ENCODE data around the gene PRKRA. TPM values are rescaled to one million over a fixed set of nuclear protein-coding genes. Genes with fewer than 3 reads are reported as not detected.

The PRKRA gene
- total and polyA plus RNA-seq, 4 donors = 8.3 to 28.1 (median 13.4) TPM

GRCh38 chr2:178414266-178415247, 36.4 kb downstream of the PRKRA start:
- no peaks in the 10 kb centered on the region for H3K36me3 ChIP-seq (ENCODE audit: control insufficient read depth in 4 of 4, insufficient read depth in 3 of 4, low read depth in 1 of 4, low read length in 3 of 4)
- DNase-seq (ENCODE audit: low spot score) = peak; percentile 81
- peak overlapping the region; percentile 67 to 81 (median 75) for H3K4me3 ChIP-seq (ENCODE audit: low read depth in 1 of 3, low read length in 3 of 3)
- TF ChIP-seq HNF4A (conservative IDR thresholded peaks at IDR 0.05) (peak; percentile 31 to 47), FOXA2 (IDR thresholded peaks at IDR 0.05) (no peak), SP1 (IDR thresholded peaks at IDR 0.05) (peak; percentile 54), RXRA (IDR thresholded peaks at IDR 0.05) (peak; percentile 45 to 59), MAX (IDR thresholded peaks at IDR 0.05) (peak; percentile 84), RAD21 (IDR thresholded peaks at IDR 0.05) (peak; percentile 93), REST (IDR thresholded peaks at IDR 0.05) (no peak), TAF1 (conservative IDR thresholded peaks at IDR 0.05) (peak; percentile 55), FOXA1 (IDR thresholded peaks at IDR 0.05) (no peak), YY1 (IDR thresholded peaks at IDR 0.05) (peak; percentile 91), GABPA (IDR thresholded peaks at IDR 0.05 in 1 of 2, conservative IDR thresholded peaks at IDR 0.05 in 1 of 2) (peak in 1 of 2 donors; percentile 19), HNF4G (IDR thresholded peaks at IDR 0.05) (no peak), EGR1 (IDR thresholded peaks at IDR 0.05; ENCODE audit: low read depth in 2 of 2) (no peak), CTCF (IDR thresholded peaks at IDR 0.05; ENCODE audit: low read depth, low read length, missing input control) (peak; percentile 94), JUND (IDR thresholded peaks at IDR 0.05) (peak in 1 of 2 donors; percentile 38), NR2F2 (IDR thresholded peaks at IDR 0.05) (peak; percentile 33)
- TF ChIP-seq, protein P1, sequence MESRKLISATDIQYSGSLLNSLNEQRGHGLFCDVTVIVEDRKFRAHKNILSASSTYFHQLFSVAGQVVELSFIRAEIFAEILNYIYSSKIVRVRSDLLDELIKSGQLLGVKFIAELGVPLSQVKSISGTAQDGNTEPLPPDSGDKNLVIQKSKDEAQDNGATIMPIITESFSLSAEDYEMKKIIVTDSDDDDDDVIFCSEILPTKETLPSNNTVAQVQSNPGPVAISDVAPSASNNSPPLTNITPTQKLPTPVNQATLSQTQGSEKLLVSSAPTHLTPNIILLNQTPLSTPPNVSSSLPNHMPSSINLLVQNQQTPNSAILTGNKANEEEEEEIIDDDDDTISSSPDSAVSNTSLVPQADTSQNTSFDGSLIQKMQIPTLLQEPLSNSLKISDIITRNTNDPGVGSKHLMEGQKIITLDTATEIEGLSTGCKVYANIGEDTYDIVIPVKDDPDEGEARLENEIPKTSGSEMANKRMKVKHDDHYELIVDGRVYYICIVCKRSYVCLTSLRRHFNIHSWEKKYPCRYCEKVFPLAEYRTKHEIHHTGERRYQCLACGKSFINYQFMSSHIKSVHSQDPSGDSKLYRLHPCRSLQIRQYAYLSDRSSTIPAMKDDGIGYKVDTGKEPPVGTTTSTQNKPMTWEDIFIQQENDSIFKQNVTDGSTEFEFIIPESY (IDR thresholded peaks at IDR 0.05) = no peak
- TF ChIP-seq, protein P2, sequence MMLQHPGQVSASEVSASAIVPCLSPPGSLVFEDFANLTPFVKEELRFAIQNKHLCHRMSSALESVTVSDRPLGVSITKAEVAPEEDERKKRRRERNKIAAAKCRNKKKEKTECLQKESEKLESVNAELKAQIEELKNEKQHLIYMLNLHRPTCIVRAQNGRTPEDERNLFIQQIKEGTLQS (IDR thresholded peaks at IDR 0.05) = peak; percentile 65
- no peaks in the 10 kb centered on the region for H3K27me3 ChIP-seq (ENCODE audit: control insufficient read depth in 4 of 4, insufficient read depth in 4 of 4, low read length in 3 of 4)
- peak overlapping the region in 1 of 2 donors; percentile 84 for H3K9ac ChIP-seq (ENCODE audit: low read depth in 1 of 2, low read length in 2 of 2)
- peaks cover 0 to 16% (median 9%) of the 10 kb centered on the region in 4 donors for H3K4me1 ChIP-seq (ENCODE audit: control insufficient read depth in 4 of 4, insufficient read depth in 4 of 4, low read length in 3 of 4)
- H3K9me3 ChIP-seq (ENCODE audit: control insufficient read depth in 4 of 4, low read length in 3 of 4) = no peaks in the 10 kb centered on the region
- WGBS = 21% methylated on average over 21 of the region's 21 CpGs
- peak overlapping the region; percentile 79 to 85 for H3K27ac ChIP-seq (ENCODE audit: low read depth in 1 of 2, low read length in 2 of 2)
